ENCODE measurements around the gene SIRPA.
A peak's percentile ranks its signal among the peaks of the same experiment; 100 is the strongest.

SIRPA gene

DNA sequence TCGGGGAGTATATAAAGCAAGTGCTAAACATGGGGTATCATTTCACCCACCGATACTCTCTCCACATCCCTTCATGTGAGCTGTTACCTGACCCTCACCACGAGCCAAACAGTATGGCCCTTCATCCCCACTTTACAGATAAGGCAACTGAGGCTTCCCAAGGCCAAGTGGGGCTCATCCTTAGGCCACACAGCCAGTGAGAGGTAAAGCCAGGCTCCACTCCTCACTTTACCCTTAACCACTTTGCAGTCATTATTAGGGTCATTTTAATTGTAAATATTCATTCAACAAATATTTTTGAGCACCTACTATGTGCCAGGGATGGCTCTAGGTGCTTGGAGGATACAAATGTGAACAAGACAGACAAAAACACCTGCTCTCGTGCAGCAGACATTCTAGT is 7.0 kb downstream of the SIRPA start:
- Histone ChIP-seq H3K9me3 (ENCODE audit: insufficient read depth, low read length) (no peaks in the 10 kb centered on the region), H3K27me3 (ENCODE audit: low read depth, low read length) (no peaks in the 10 kb centered on the region), H3K4me3 (ENCODE audit: low read length) (no peak overlapping the region), H4K20me1 (ENCODE audit: insufficient read depth, low read length) (peaks cover 34% of the 10 kb centered on the region; the same call in 1 of the 2 replicates), H3K79me2 (ENCODE audit: low read length) (peaks cover 83% of the 10 kb centered on the region), H3K36me3 (replicated peaks; ENCODE audit: low read depth, low read length) (peaks cover 33% of the 10 kb centered on the region), H3K4me1 (ENCODE audit: low read length) (peaks cover 49% of the 10 kb centered on the region), H3K4me2 (ENCODE audit: low read length) (no peak overlapping the region), H2AFZ (ENCODE audit: low read depth, low read length) (no peak overlapping the region), H3K9ac (ENCODE audit: low read length) (no peak overlapping the region), H3K27ac (ENCODE audit: low read length) (no peak overlapping the region)
- TF ChIP-seq, protein P1, sequence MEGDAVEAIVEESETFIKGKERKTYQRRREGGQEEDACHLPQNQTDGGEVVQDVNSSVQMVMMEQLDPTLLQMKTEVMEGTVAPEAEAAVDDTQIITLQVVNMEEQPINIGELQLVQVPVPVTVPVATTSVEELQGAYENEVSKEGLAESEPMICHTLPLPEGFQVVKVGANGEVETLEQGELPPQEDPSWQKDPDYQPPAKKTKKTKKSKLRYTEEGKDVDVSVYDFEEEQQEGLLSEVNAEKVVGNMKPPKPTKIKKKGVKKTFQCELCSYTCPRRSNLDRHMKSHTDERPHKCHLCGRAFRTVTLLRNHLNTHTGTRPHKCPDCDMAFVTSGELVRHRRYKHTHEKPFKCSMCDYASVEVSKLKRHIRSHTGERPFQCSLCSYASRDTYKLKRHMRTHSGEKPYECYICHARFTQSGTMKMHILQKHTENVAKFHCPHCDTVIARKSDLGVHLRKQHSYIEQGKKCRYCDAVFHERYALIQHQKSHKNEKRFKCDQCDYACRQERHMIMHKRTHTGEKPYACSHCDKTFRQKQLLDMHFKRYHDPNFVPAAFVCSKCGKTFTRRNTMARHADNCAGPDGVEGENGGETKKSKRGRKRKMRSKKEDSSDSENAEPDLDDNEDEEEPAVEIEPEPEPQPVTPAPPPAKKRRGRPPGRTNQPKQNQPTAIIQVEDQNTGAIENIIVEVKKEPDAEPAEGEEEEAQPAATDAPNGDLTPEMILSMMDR (IDR thresholded peaks at IDR 0.05; ENCODE audit: low read depth, low read length), result no peak
- no peak for TF ChIP-seq EZH2phosphoT487 (IDR thresholded peaks at IDR 0.05; ENCODE audit: low read depth)

- H3K9ac ChIP-seq (ENCODE audit: low read length), result no peak overlapping the region
- H3K9me3 ChIP-seq (ENCODE audit: insufficient read depth, low read length), result no peaks in the 10 kb centered on the region
- H2AFZ ChIP-seq (ENCODE audit: low read depth, low read length), result no peak overlapping the region
- H3K4me3 ChIP-seq (ENCODE audit: low read length), result no peak overlapping the region
- H3K4me2 ChIP-seq (ENCODE audit: low read length), result no peak overlapping the region
- peaks cover 29% of the 10 kb centered on the region for H3K4me1 ChIP-seq (ENCODE audit: low read length)
- H3K79me2 ChIP-seq (ENCODE audit: low read length), result peaks cover 83% of the 10 kb centered on the region
- H3K36me3 ChIP-seq (replicated peaks; ENCODE audit: low read depth, low read length), result peaks cover 36% of the 10 kb centered on the region
- H3K27me3 ChIP-seq (ENCODE audit: low read depth, low read length), result no peaks in the 10 kb centered on the region
- H4K20me1 ChIP-seq (ENCODE audit: insufficient read depth, low read length), result peaks cover 52% of the 10 kb centered on the region
- TF ChIP-seq, protein P1 (IDR thresholded peaks at IDR 0.05; ENCODE audit: low read depth, low read length), result no peak
- no peak for TF ChIP-seq EZH2phosphoT487 (IDR thresholded peaks at IDR 0.05; ENCODE audit: low read depth)
- no peak overlapping the region for H3K27ac ChIP-seq (ENCODE audit: low read length)
These were observed 8.9 kb downstream of the SIRPA start for GRCh38 chr20:1904135-1904534.

- H3K27me3 ChIP-seq (ENCODE audit: low read depth, low read length), result no peaks in the 10 kb centered on the region
- H3K4me1 ChIP-seq (ENCODE audit: low read length), result peaks cover 21% of the 10 kb centered on the region
- no peak overlapping the region for H2AFZ ChIP-seq (ENCODE audit: low read depth, low read length)
- no peak overlapping the region for H3K4me3 ChIP-seq (ENCODE audit: low read length)
- H3K9me3 ChIP-seq (ENCODE audit: insufficient read depth, low read length), result no peaks in the 10 kb centered on the region
- peaks cover 75% of the 10 kb centered on the region for H3K79me2 ChIP-seq (ENCODE audit: low read length)
- H4K20me1 ChIP-seq (ENCODE audit: insufficient read depth, low read length), result peaks cover 52% of the 10 kb centered on the region
- no peak overlapping the region for H3K4me2 ChIP-seq (ENCODE audit: low read length)
- peaks cover 36% of the 10 kb centered on the region for H3K36me3 ChIP-seq (replicated peaks; ENCODE audit: low read depth, low read length)
- no peak overlapping the region for H3K9ac ChIP-seq (ENCODE audit: low read length)
- no peak for TF ChIP-seq EZH2phosphoT487 (IDR thresholded peaks at IDR 0.05; ENCODE audit: low read depth)
- TF ChIP-seq, protein P1 (IDR thresholded peaks at IDR 0.05; ENCODE audit: low read depth, low read length), result no peak
- no peak overlapping the region for H3K27ac ChIP-seq (ENCODE audit: low read length)
These were observed 9.8 kb downstream of the SIRPA start for GRCh38 chr20:1905009-1905408.

DNA sequence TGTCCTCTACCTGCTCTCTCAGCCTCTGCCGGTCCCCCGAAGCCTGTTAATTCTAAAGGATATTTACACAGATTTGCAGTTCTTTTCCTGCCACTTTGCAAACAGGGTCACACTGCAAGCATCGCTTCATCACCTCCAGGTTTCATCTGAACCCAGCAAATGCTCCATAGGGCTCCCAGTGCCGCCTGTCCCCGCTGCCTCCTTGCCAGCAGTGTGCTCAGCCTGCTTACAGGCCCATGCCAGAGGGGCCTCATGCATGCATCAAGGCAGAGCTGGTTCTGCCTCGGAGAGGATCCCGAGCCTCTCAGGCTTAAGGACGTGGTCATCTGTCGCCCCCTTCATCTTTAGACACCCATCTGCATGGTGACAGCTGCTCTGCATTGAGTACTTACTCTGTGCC is 10.5 kb downstream of the SIRPA start:
- H3K36me3 ChIP-seq (replicated peaks; ENCODE audit: low read depth, low read length), result peaks cover 38% of the 10 kb centered on the region
- peaks cover 18% of the 10 kb centered on the region for H3K4me1 ChIP-seq (ENCODE audit: low read length)
- peaks cover 52% of the 10 kb centered on the region for H4K20me1 ChIP-seq (ENCODE audit: insufficient read depth, low read length)
- no peaks in the 10 kb centered on the region for H3K9me3 ChIP-seq (ENCODE audit: insufficient read depth, low read length)
- no peak overlapping the region for H3K4me3 ChIP-seq (ENCODE audit: low read length)
- H3K27ac ChIP-seq (ENCODE audit: low read length), result no peak overlapping the region
- H3K27me3 ChIP-seq (ENCODE audit: low read depth, low read length), result no peaks in the 10 kb centered on the region
- H3K9ac ChIP-seq (ENCODE audit: low read length), result no peak overlapping the region
- H2AFZ ChIP-seq (ENCODE audit: low read depth, low read length), result no peak overlapping the region
- H3K79me2 ChIP-seq (ENCODE audit: low read length), result peaks cover 68% of the 10 kb centered on the region
- H3K4me2 ChIP-seq (ENCODE audit: low read length), result 0 out of 2 replicates have a peak overlapping the region, but pooled peaks have one; percentile 37
- TF ChIP-seq, protein P1 (IDR thresholded peaks at IDR 0.05; ENCODE audit: low read depth, low read length), result no peak
- TF ChIP-seq EZH2phosphoT487 (IDR thresholded peaks at IDR 0.05; ENCODE audit: low read depth), result no peak
